Left ventricle myocardium inferior (tissue), 1 donor: ENCODE data around the gene DSTYK. TPM values are rescaled to one million over a fixed set of nuclear protein-coding genes. Genes with fewer than 3 reads are reported as not detected.

Experiments
- DNase-seq: peaks from one replicate; pipeline ENCODE4 v3.0.0-alpha.2; 2020
- H3K27ac ChIP-seq: fragments of 200-600 bp; replicated peaks from 2 replicates; pipeline ENCODE4 v1.8.0; 2021
- H3K27me3 ChIP-seq: fragments of 200-600 bp; 2 replicates; pipeline ENCODE4 v1.8.0; 2021; ENCODE audit warnings: low read depth
- H3K36me3 ChIP-seq: fragments of 200-600 bp; 2 replicates; pipeline ENCODE4 v1.8.0; 2021
- H3K4me1 ChIP-seq: fragments of 200-600 bp; 2 replicates; pipeline ENCODE4 v1.8.0; 2021
- H3K4me3 ChIP-seq: fragments of 200-600 bp; 2 replicates; pipeline ENCODE4 v1.8.0; 2021; ENCODE audit warnings: mild to moderate bottlenecking, moderate library complexity
- H3K9me3 ChIP-seq: fragments of 200-600 bp; replicated peaks from 2 replicates; pipeline ENCODE4 v1.8.0; 2021
- intact Hi-C: fragments of 100-400 bp; cut with micrococcal nuclease; formaldehyde crosslinking; loops from one replicate; pipeline ENCODE4 v1.11.0; 2022
- total RNA-seq: library from RNA; stranded (reverse); fragmentation: NEBNext Ultra II Directional; extraction: Animal tissue kit (Norgen Biotek cat#: 25700); gene quantifications from one replicate; pipeline ENCODE4 v1.2.1, GENCODE V29; 2021
- TF ChIP-seq, protein P1 (sequence below): fragments of 200-600 bp; IDR thresholded peaks from 2 replicates; pipeline ENCODE4 v1.8.0; 2021; ENCODE audit warnings: antibody characterized with exemption, mild to moderate bottlenecking, borderline replicate concordance
- donor health status: DM: no; HTN: yes; CAD: no; lungs with severe emphysema.

DSTYK gene
- total RNA-seq, 1 donor from 2014 or later = 6.3 TPM

DNA sequence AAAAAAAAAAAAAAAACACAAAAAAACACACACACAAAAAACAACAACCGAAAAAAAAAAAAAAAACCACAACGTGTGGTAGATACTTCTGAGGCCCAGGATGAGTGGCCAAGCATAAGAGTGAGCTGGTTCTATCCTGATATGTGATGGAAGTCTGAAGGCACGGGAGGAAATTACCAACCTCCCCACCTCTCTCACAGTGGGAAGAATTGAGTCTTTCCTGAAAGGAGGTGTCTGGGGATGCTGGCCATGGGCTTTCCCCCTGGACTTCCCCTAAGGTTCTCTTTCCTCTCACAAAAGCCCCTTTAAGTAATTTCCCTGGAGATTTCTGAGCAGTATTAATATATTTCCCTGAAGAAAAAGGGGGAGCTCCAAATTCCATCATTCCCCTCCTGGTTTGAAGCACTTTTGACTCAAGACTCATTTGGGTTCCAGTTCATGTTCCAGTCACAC, 21.5 kb upstream of the DSTYK start:
- H3K4me1 ChIP-seq = peaks cover 45% of the 10 kb centered on the region
- DNase-seq = no peak
- H3K36me3 ChIP-seq = no peaks in the 10 kb centered on the region
- intact Hi-C loops = no loop called here
- no peak overlapping the region for H3K27ac ChIP-seq
- TF ChIP-seq, protein P1, sequence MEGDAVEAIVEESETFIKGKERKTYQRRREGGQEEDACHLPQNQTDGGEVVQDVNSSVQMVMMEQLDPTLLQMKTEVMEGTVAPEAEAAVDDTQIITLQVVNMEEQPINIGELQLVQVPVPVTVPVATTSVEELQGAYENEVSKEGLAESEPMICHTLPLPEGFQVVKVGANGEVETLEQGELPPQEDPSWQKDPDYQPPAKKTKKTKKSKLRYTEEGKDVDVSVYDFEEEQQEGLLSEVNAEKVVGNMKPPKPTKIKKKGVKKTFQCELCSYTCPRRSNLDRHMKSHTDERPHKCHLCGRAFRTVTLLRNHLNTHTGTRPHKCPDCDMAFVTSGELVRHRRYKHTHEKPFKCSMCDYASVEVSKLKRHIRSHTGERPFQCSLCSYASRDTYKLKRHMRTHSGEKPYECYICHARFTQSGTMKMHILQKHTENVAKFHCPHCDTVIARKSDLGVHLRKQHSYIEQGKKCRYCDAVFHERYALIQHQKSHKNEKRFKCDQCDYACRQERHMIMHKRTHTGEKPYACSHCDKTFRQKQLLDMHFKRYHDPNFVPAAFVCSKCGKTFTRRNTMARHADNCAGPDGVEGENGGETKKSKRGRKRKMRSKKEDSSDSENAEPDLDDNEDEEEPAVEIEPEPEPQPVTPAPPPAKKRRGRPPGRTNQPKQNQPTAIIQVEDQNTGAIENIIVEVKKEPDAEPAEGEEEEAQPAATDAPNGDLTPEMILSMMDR = no peak
- H3K4me3 ChIP-seq = no peak overlapping the region
- H3K9me3 ChIP-seq = no peaks in the 10 kb centered on the region
- H3K27me3 ChIP-seq = peaks cover 15% of the 10 kb centered on the region

DNA sequence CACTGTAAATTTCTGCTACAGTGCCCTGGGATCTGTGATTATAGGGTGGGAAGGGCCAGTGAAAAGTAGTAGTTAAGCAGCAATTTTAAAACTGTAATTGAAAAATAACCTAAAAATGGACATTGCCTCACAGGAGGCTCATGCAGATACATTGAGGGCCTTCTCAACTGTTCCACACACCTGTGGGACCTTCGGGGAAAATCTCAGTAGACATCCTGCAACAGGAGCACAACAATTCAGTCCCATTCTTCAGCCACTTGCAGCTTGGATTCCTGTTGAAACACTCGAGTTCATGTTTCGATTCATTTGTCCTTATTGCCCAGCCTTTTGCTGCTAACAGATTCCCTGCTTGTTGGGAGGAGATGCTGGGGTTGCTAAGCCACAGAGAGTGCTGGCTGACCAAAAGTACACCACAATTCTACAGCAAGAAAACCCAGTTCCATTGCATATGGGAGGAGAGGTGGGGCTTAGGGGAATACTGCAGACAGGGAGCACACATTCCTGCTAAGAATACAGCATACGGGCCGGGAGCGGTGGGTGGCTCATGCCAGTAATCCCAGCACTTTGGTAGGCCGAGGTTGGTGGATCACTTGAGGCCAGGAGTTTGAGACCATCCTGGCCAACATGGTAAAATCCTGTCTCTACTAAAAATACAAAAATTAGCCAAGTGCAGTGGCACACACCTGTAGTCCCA, 20.8 kb upstream of the DSTYK start:
- DNase-seq = no peak
- TF ChIP-seq, protein P1 = no peak
- Histone ChIP-seq H3K27ac (no peak overlapping the region), H3K4me3 (no peak overlapping the region), H3K36me3 (no peaks in the 10 kb centered on the region), H3K4me1 (peaks cover 43% of the 10 kb centered on the region), H3K9me3 (no peaks in the 10 kb centered on the region), H3K27me3 (peaks cover 11% of the 10 kb centered on the region)
- intact Hi-C loops = no loop called here

DNA sequence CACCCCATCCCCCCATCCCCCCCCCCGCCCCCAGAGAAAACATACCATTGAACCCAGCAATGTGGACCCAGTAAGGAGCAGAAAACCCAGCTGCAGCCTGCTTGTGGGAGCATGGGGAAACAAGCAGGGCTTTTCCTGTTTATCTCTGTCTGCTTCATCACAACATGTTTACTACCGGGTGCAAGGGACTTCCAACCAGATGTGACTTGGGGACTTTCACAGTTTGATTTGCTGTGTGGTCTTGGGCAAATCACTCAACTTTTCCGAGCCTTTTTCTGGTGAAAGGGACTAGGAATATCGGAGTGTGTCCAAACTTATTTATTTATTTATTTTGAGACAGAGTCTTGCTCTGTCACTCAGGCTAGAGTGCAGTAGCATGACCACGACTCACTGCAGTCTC, 19.5 kb upstream of the DSTYK start:
- no peaks in the 10 kb centered on the region for H3K36me3 ChIP-seq
- H3K27me3 ChIP-seq = peaks cover 5% of the 10 kb centered on the region
- no peak overlapping the region for H3K27ac ChIP-seq
- intact Hi-C loops = no loop called here
- no peak for DNase-seq
- H3K9me3 ChIP-seq = no peaks in the 10 kb centered on the region
- peaks cover 36% of the 10 kb centered on the region for H3K4me1 ChIP-seq
- TF ChIP-seq, protein P1 = no peak
- no peak overlapping the region for H3K4me3 ChIP-seq

DNA sequence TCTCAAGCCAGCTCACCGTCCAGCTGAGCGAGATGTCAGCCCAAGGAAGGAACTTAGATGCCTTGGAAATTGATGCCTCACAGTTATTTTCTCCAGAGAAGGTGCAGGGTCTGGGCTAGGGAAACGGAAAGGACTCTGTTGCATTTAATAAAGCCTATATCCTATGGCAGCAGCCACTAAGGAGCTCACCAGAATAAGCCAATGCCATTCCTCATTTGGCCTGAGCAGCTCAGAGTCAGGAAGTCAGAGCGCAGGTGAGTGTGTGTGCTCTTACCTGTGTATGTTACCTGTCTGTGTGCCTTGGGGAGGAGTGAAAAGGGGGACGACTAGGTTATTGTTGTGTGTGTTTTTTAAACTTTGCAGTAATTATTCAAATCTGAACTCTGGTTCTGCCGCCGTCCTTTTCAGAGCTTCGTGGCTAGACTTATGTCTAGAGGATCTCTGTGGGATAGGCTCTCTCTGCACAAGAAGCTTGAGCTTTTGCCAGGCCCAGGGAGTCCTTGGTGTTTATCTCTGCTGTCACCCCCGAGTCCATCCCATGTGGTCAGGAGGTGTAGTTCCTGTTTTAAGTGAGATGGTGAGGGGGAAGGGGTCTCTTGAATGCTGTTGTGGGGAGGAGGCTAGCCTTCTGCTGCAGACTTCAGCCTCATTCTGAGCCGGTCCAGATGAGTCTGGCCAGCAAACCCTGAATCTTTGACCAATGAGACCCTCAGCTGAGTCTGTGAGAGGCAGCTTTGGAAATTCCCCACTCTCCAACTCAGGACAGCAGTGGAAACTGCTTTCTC, 18.6 kb upstream of the DSTYK start:
- intact Hi-C loops = no loop called here
- H3K27me3 ChIP-seq = peaks cover 5% of the 10 kb centered on the region
- no peaks in the 10 kb centered on the region for H3K36me3 ChIP-seq
- no peak overlapping the region for H3K27ac ChIP-seq
- DNase-seq = no peak
- H3K4me1 ChIP-seq = peaks cover 27% of the 10 kb centered on the region
- no peaks in the 10 kb centered on the region for H3K9me3 ChIP-seq
- peak overlapping the region; percentile 77 for H3K4me3 ChIP-seq
- TF ChIP-seq, protein P1 = no peak

DNA sequence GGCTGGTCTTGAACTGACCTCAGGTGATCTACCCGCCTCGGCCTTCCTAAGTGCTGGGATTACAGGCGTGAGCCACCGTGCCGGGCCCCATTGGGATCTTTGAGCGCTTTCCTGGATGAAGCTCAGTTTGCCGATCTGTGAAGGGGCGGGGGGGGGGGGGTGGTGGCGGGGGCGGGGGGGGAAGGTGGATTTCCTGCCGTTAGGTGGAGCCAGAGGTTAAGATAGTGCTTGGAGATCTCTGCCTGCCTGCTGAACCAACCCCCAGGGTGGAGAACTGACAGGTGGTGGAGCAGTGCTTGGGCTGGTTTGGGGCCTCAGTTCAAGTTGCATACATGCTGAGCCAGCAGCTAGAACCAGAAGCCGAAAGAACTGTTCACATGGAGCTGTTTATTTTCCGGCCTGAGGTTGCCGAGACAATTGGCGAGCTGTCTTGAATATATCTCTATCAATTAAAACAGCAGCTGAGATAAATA, 17.9 kb upstream of the DSTYK start:
- TF ChIP-seq, protein P1 = peak; percentile 18
- no peaks in the 10 kb centered on the region for H3K9me3 ChIP-seq
- peaks cover 25% of the 10 kb centered on the region for H3K4me1 ChIP-seq
- no peak for DNase-seq
- H3K27ac ChIP-seq = no peak overlapping the region
- peaks cover 12% of the 10 kb centered on the region for H3K27me3 ChIP-seq
- no peaks in the 10 kb centered on the region for H3K36me3 ChIP-seq
- peak overlapping the region; percentile 77 for H3K4me3 ChIP-seq
- intact Hi-C loops = no loop called here
